Keratinocyte (primary cell): ENCODE results near the gene STRADA. TPM values are rescaled to one million over a fixed set of nuclear protein-coding genes. Genes with fewer than 3 reads are reported as not detected.

Experiments
- DNase-seq: peaks from one replicate; pipeline ENCODE4 v3.0.0-alpha.2; 2011; ENCODE audit warnings: low read depth, missing footprints, low spot score
- FAIRE-seq: peaks from 2 replicates; lab custom pipeline; 2011; peaks lifted over from hg19 to GRCh38; lab: Jason Lieb, UNC
- H2AFZ ChIP-seq: 2 replicates; pipeline ENCODE4 v1.6.0; 2012; ENCODE audit warnings: low read length, control low read depth, inconsistent platforms; ENCODE audit not compliant: control insufficient read depth
- H3K27ac ChIP-seq: 2 replicates; pipeline ENCODE4 v1.5.1; 2011; ENCODE audit warnings: low read length; ENCODE audit not compliant: control insufficient read depth, insufficient read depth
- H3K27me3 ChIP-seq: 3 replicates; pipeline ENCODE4 v1.6.0; 2011; ENCODE audit warnings: low read length; ENCODE audit not compliant: control insufficient read depth, insufficient read depth; ENCODE audit errors: extremely low read depth
- H3K36me3 ChIP-seq, 2 experiments: 2 replicates in 1 of 2; 3 replicates in 1 of 2; pipeline ENCODE4 v1.5.1; 2011; ENCODE audit warnings: low read length in 2 of 2, mild to moderate bottlenecking in 1 of 2; ENCODE audit not compliant: control insufficient read depth in 2 of 2, insufficient read depth in 2 of 2; ENCODE audit errors: extremely low read depth in 1 of 2
- H3K4me1 ChIP-seq: 3 replicates; pipeline ENCODE4 v1.5.1; 2011; ENCODE audit warnings: low read length; ENCODE audit not compliant: control insufficient read depth, insufficient read depth; ENCODE audit errors: extremely low read depth
- H3K4me2 ChIP-seq: 3 replicates; pipeline ENCODE4 v1.6.0; 2011; ENCODE audit warnings: low read depth, low read length; ENCODE audit not compliant: control insufficient read depth, insufficient read depth; ENCODE audit errors: extremely low read depth
- H3K4me3 ChIP-seq, 3 experiments: fragments of 200-600 bp in 1 of 3; sonication (generic) in 1 of 3; 2 replicates in 2 of 3; 3 replicates in 1 of 3; pipeline ENCODE4 v1.5.1; 2011 to 2016; ENCODE audit warnings: low read length in 3 of 3, mild to moderate bottlenecking in 3 of 3, control low read depth in 2 of 3, inconsistent platforms in 1 of 3, low read depth in 1 of 3, mixed read lengths in 1 of 3, mixed run types in 1 of 3, moderate library complexity in 1 of 3; ENCODE audit not compliant: control insufficient read depth in 2 of 3, insufficient read depth in 2 of 3; ENCODE audit errors: extremely low read depth in 1 of 3
- H3K79me2 ChIP-seq: 2 replicates; pipeline ENCODE4 v1.6.0; 2012; ENCODE audit warnings: low read length; ENCODE audit not compliant: control insufficient read depth, insufficient read depth
- H3K9ac ChIP-seq: 3 replicates; pipeline ENCODE4 v1.6.0; 2011; ENCODE audit warnings: low read length; ENCODE audit not compliant: control insufficient read depth, insufficient read depth; ENCODE audit errors: extremely low read depth
- H3K9me1 ChIP-seq: 3 replicates; pipeline ENCODE4 v1.6.0; 2011; ENCODE audit warnings: low read length; ENCODE audit not compliant: control insufficient read depth, insufficient read depth; ENCODE audit errors: extremely low read depth
- H3K9me3 ChIP-seq: 2 replicates; pipeline ENCODE4 v1.5.1; 2012; ENCODE audit warnings: low read depth, low read length; ENCODE audit not compliant: control insufficient read depth
- H4K20me1 ChIP-seq: 3 replicates; pipeline ENCODE4 v1.6.0; 2011; ENCODE audit warnings: low read length; ENCODE audit not compliant: control insufficient read depth, insufficient read depth; ENCODE audit errors: extremely low read depth
- CTCF ChIP-seq, 3 experiments: IDR thresholded peaks in 1 of 3; conservative IDR thresholded peaks in 1 of 3; optimal IDR thresholded peaks in 1 of 3; 2 replicates in 2 of 3; 3 replicates in 1 of 3; pipeline versions ENCODE3 to v1.5.1; 2011; ENCODE audit warnings: low read length in 3 of 3, mild to moderate bottlenecking in 3 of 3, moderate library complexity in 2 of 3, control low read depth in 1 of 3, inconsistent platforms in 1 of 3; ENCODE audit not compliant: insufficient read depth in 2 of 3; ENCODE audit errors: extremely low read depth in 1 of 3
- EZH2 ChIP-seq: IDR thresholded peaks from one replicate; pipeline ENCODE4 v1.6.1; 2012; ENCODE audit warnings: inconsistent platforms, mild to moderate bottlenecking, low read length, moderate library complexity
- dilution Hi-C: fragments of 300-500 bp; cut with MboI; formaldehyde crosslinking; loops from one replicate; pipeline ENCODE4 v1.7.0; 2020; ENCODE audit warnings: low sequenced_read_pairs; ENCODE audit not compliant: extremely low pct_ligation_motif_present
- polyA plus RNA-seq, 5 experiments: library from polyadenylated mRNA; depleted of rRNA in 3 of 5; stranded (reverse) in 3 of 5; stranded (forward) in 1 of 5; unstranded in 1 of 5; fragments of >200 nt; gene quantifications; 1 replicate in 1 of 5; 2 replicates in 3 of 5; 3 replicates in 1 of 5; pipeline versions ENCODE4 v1.2.1 to v1.2.3, GENCODE V29; 2011 to 2012; ENCODE audit warnings: missing spikeins in 2 of 5, low read depth in 1 of 5, low replicate concordance in 1 of 5

The STRADA gene
- polyA plus RNA-seq, 1 donor (not counting 4 experiments of a cell fraction or from before 2014, with no cell fraction given): 25.9 TPM

- Histone ChIP-seq H3K27ac (no peak overlapping the region), H3K9me1 (no peaks in the 10 kb centered on the region), H3K79me2 (no peaks in the 10 kb centered on the region), H3K4me2 (no peak overlapping the region), H3K4me1 (peaks cover 11% of the 10 kb centered on the region), H2AFZ (no peak overlapping the region), H3K4me3 (no peak overlapping the region), H3K27me3 (no peaks in the 10 kb centered on the region), H3K9ac (no peak overlapping the region), H3K36me3 (peaks cover 4 to 13% of the 10 kb centered on the region in 2 experiments), H4K20me1 (no peaks in the 10 kb centered on the region), H3K9me3 (no peaks in the 10 kb centered on the region)
- DNase-seq (no peak), FAIRE-seq (no peak)
- TF ChIP-seq EZH2 (no peak), CTCF (optimal IDR thresholded peaks at IDR 0.05 in 1 of 3, IDR thresholded peaks at IDR 0.05 in 1 of 3, conservative IDR thresholded peaks at IDR 0.05 in 1 of 3; ENCODE audit: extremely low read depth in 1 of 3, insufficient read depth in 2 of 3, low read length in 3 of 3) (peak in 1 of 3 experiments; percentile 17)
- dilution Hi-C loops: no loop called here
These were observed 62.4 kb downstream of the STRADA start for GRCh38 chr17:63679214-63679613.

- H3K27ac ChIP-seq: no peak overlapping the region
- H2AFZ ChIP-seq: no peak overlapping the region
- no peak for FAIRE-seq
- H3K27me3 ChIP-seq: no peaks in the 10 kb centered on the region
- no peaks in the 10 kb centered on the region for H3K79me2 ChIP-seq
- H3K36me3 ChIP-seq: peaks cover 0 to 9% of the 10 kb centered on the region in 2 experiments
- H3K4me2 ChIP-seq: no peak overlapping the region
- no peaks in the 10 kb centered on the region for H3K9me3 ChIP-seq
- DNase-seq: no peak
- H3K4me1 ChIP-seq: peaks cover 11% of the 10 kb centered on the region
- TF ChIP-seq EZH2: no peak
- H3K4me3 ChIP-seq: no peak overlapping the region
- dilution Hi-C loops: no loop called here
- H3K9me1 ChIP-seq: no peaks in the 10 kb centered on the region
- H3K9ac ChIP-seq: no peak overlapping the region
- no peaks in the 10 kb centered on the region for H4K20me1 ChIP-seq
These were observed 65.0 kb downstream of the STRADA start for GRCh38 chr17:63676584-63676983.
